GM23338 (cell line): ENCODE data around the gene CACHD1. TPM values are rescaled to one million over a fixed set of nuclear protein-coding genes. Genes with fewer than 3 reads are reported as not detected.

Experiments used
- ATAC-seq: fragments of 200-7000 bp; cut with Tn5 transposase; 3 replicates; pipeline ENCODE4 v1.9.1; 2020
- DNase-seq: peaks from one replicate; pipeline ENCODE4 v3.0.0-alpha.2; 2015; ENCODE audit warnings: low spot score
- H2AFZ ChIP-seq: fragments of 200-600 bp; sonication (generic); 2 replicates; pipeline ENCODE4 v1.8.0; 2016; ENCODE audit warnings: antibody characterized with exemption, mild to moderate bottlenecking, moderate library complexity
- H3F3A ChIP-seq: fragments of 200-600 bp; sonication (generic); replicated peaks from 2 replicates; pipeline ENCODE4 v1.8.0; 2017; ENCODE audit warnings: antibody characterized with exemption, mixed run types, low read depth
- H3K27ac ChIP-seq: fragments of 200-600 bp; sonication (generic); 2 replicates; pipeline ENCODE4 v1.6.1; 2016; ENCODE audit warnings: low read depth
- H3K27me3 ChIP-seq: fragments of 200-600 bp; sonication (generic); 2 replicates; pipeline ENCODE4 v1.8.0; 2016; ENCODE audit warnings: mild to moderate bottlenecking, mixed run types, moderate library complexity; ENCODE audit not compliant: insufficient read depth
- H3K36me3 ChIP-seq: fragments of 200-600 bp; sonication (generic); 2 replicates; pipeline ENCODE4 v1.8.0; 2016; ENCODE audit warnings: mild to moderate bottlenecking; ENCODE audit not compliant: insufficient read depth
- H3K4me1 ChIP-seq: fragments of 200-600 bp; sonication (generic); 2 replicates; pipeline ENCODE4 v1.8.0; 2016; ENCODE audit warnings: mild to moderate bottlenecking, moderate library complexity; ENCODE audit not compliant: insufficient read depth
- H3K4me2 ChIP-seq: fragments of 200-600 bp; sonication (generic); 2 replicates; pipeline ENCODE4 v1.7.1; 2017; ENCODE audit warnings: mixed run types
- H3K4me3 ChIP-seq: fragments of 200-600 bp; sonication (generic); 2 replicates; pipeline ENCODE4 v1.6.1; 2016; ENCODE audit warnings: mixed run types
- H3K79me2 ChIP-seq: fragments of 200-600 bp; sonication (generic); replicated peaks from 2 replicates; pipeline ENCODE4 v1.8.0; 2017; ENCODE audit warnings: mild to moderate bottlenecking; ENCODE audit not compliant: insufficient read depth
- H3K9me2 ChIP-seq: fragments of 200-600 bp; sonication (generic); 2 replicates; pipeline ENCODE4 v1.8.0; 2017; ENCODE audit not compliant: insufficient read depth
- H4K20me1 ChIP-seq: fragments of 200-600 bp; sonication (generic); replicated peaks from 2 replicates; pipeline ENCODE4 v1.8.0; 2017; ENCODE audit warnings: mild to moderate bottlenecking; ENCODE audit not compliant: insufficient read depth
- H3K27ac Mint-ChIP-seq: 2 replicates; pipeline ENCODE4 v1.8.0; 2020; ENCODE audit warnings: inconsistent platforms, mild to moderate bottlenecking, moderate library complexity, mixed read lengths
- H3K27me3 Mint-ChIP-seq: 3 replicates; pipeline ENCODE4 v1.8.0; 2022; ENCODE audit warnings: low read depth, mild to moderate bottlenecking, moderate library complexity, mixed read lengths, inconsistent platforms; ENCODE audit not compliant: insufficient read depth, poor library complexity
- H3K36me3 Mint-ChIP-seq: 3 replicates; pipeline ENCODE4 v1.8.0; 2021; ENCODE audit warnings: low read depth, mild to moderate bottlenecking, inconsistent platforms, moderate library complexity, mixed read lengths
- H3K4me1 Mint-ChIP-seq: 3 replicates; pipeline ENCODE4 v1.8.0; 2020; ENCODE audit warnings: mild to moderate bottlenecking, inconsistent platforms, mixed read lengths
- H3K4me3 Mint-ChIP-seq: 3 replicates; pipeline ENCODE4 v1.8.0; 2021; ENCODE audit warnings: moderate library complexity, mild to moderate bottlenecking, inconsistent platforms, mixed read lengths
- H3K9me3 Mint-ChIP-seq: 3 replicates; pipeline ENCODE4 v1.8.0; 2020; ENCODE audit warnings: moderate library complexity, mild to moderate bottlenecking, inconsistent platforms, mixed read lengths
- CREB1 ChIP-seq: fragments of 250-450 bp; sonication (Bioruptor Pico); IDR thresholded peaks from 2 replicates; pipeline ENCODE4 v1.5.0; 2020; ENCODE audit warnings: low read depth, mild to moderate bottlenecking, moderate library complexity
- EZH2phosphoT487 ChIP-seq: fragments of 200-600 bp; sonication (generic); IDR thresholded peaks from one replicate; pipeline ENCODE4 v1.8.1; 2018; ENCODE audit warnings: antibody characterized with exemption; ENCODE audit not compliant: unreplicated experiment
- JUNB ChIP-seq: IDR thresholded peaks from one replicate; pipeline ENCODE4 v1.6.1; 2016; ENCODE audit warnings: antibody characterized with exemption; ENCODE audit not compliant: unreplicated experiment
- ZNF114 ChIP-seq: fragments of 250-450 bp; sonication (Bioruptor Pico); IDR thresholded peaks from 2 replicates; pipeline ENCODE4 v1.5.0; 2020; ENCODE audit warnings: mild to moderate bottlenecking, moderate library complexity
- polyA plus RNA-seq: library from polyadenylated mRNA; unstranded; fragments of >200 nt; fragmentation: Nextera tagmentation; extraction: Ambion mirVana; gene quantifications from 2 replicates; pipeline ENCODE4 v1.2.1, GENCODE V29; 2016
- total RNA-seq: library from RNA; depleted of rRNA; stranded (reverse); fragments of >200 nt; shearing (Covaris generic); gene quantifications from 2 replicates; pipeline ENCODE4 v1.2.3, GENCODE V29; 2014
- TF ChIP-seq, protein P1 (sequence below), 2 experiments: fragments of 200-600 bp in 1 of 2; sonication (generic) in 1 of 2; conservative IDR thresholded peaks; 2 replicates each; pipeline versions ENCODE4 v1.5.1 to v1.6.1; 2016 to 2017; ENCODE audit warnings: antibody characterized with exemption in 2 of 2, low read depth in 2 of 2, mild to moderate bottlenecking in 2 of 2, moderate library complexity in 1 of 2
- TF ChIP-seq, protein P2 (sequence below): IDR thresholded peaks from one replicate; pipeline ENCODE4 v1.6.1; 2018; ENCODE audit warnings: antibody characterized with exemption; ENCODE audit not compliant: unreplicated experiment

The CACHD1 gene
- total and polyA plus RNA-seq, 2 experiments from 2014 or later, result 12.6 to 43.7 TPM

DNA sequence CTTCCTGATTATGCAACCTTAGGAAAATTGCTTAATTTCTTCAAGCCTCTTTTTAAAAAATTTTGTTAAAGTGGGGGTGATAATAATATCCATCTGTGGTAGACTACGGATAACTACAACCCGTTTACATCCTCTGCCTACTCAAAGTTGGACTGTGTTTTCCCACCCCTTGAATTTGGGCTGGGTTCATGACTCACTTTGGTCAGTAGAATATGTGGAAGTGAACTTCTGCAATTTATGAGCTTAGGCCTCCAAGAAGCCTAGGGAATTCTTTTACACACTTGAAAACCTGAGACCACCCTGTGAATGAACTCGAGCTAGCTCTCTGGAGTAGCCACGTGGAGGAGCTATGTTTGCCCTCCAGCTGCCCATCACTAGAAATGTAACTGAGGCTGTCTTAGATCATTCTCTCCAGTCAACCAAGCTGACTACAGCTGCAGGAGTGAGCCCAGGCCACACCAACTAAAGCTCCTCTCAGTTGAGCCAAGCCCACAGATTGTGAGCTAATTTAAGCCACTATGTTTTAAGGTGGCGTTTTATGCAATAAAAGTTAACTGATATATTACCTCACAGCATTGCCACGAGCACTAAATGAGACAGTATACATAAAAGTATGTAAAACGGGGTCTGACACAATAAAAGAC lies 29.6 kb upstream of the CACHD1 start:
- H3K4me2 ChIP-seq, result no peak overlapping the region
- no peak for TF ChIP-seq EZH2phosphoT487
- TF ChIP-seq, protein P1, sequence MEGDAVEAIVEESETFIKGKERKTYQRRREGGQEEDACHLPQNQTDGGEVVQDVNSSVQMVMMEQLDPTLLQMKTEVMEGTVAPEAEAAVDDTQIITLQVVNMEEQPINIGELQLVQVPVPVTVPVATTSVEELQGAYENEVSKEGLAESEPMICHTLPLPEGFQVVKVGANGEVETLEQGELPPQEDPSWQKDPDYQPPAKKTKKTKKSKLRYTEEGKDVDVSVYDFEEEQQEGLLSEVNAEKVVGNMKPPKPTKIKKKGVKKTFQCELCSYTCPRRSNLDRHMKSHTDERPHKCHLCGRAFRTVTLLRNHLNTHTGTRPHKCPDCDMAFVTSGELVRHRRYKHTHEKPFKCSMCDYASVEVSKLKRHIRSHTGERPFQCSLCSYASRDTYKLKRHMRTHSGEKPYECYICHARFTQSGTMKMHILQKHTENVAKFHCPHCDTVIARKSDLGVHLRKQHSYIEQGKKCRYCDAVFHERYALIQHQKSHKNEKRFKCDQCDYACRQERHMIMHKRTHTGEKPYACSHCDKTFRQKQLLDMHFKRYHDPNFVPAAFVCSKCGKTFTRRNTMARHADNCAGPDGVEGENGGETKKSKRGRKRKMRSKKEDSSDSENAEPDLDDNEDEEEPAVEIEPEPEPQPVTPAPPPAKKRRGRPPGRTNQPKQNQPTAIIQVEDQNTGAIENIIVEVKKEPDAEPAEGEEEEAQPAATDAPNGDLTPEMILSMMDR (conservative IDR thresholded peaks at IDR 0.05; ENCODE audit: low read depth in 2 of 2), result peak in 1 of 2 experiments; percentile 30; a peak in 1 of 4 replicates
- H3K4me3 Mint-ChIP-seq, result no peak overlapping the region

DNA sequence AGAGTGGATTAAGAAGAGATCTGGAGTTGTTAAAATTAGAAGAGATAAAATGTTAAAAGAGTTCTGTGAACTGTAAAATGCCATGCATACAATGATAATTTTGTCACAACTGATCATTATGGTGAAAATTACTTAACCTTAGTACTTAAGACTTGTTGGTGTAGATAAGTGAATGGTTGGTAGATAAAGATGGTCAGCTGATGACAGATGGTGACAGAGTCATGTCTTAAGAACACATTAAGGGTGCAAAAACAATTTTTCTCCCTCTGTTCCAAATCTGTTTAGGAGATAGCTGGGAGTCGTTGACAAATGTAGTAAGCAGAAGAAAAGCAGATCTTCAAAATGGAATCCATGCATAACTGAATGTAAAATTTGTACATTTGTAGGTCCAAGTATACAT lies 18.5 kb upstream of the CACHD1 start:
- Histone ChIP-seq H3K79me2 (no peaks in the 10 kb centered on the region), H3F3A (no peaks in the 10 kb centered on the region), H3K4me1 (no peaks in the 10 kb centered on the region), H2AFZ (no peak overlapping the region), H3K4me2 (no peak overlapping the region), H3K4me3 (no peak overlapping the region), H3K27me3 (no peaks in the 10 kb centered on the region), H4K20me1 (no peaks in the 10 kb centered on the region), H3K9me2 (peaks cover 18% of the 10 kb centered on the region), H3K27ac (no peak overlapping the region), H3K36me3 (no peaks in the 10 kb centered on the region; the same call in 1 of the 2 replicates)
- H3K4me3 Mint-ChIP-seq, result no peak overlapping the region
- no peak overlapping the region for H3K27ac Mint-ChIP-seq
- H3K36me3 Mint-ChIP-seq, result no peaks in the 10 kb centered on the region
- DNase-seq (no peak), ATAC-seq (no peak)
- TF ChIP-seq, protein P2, sequence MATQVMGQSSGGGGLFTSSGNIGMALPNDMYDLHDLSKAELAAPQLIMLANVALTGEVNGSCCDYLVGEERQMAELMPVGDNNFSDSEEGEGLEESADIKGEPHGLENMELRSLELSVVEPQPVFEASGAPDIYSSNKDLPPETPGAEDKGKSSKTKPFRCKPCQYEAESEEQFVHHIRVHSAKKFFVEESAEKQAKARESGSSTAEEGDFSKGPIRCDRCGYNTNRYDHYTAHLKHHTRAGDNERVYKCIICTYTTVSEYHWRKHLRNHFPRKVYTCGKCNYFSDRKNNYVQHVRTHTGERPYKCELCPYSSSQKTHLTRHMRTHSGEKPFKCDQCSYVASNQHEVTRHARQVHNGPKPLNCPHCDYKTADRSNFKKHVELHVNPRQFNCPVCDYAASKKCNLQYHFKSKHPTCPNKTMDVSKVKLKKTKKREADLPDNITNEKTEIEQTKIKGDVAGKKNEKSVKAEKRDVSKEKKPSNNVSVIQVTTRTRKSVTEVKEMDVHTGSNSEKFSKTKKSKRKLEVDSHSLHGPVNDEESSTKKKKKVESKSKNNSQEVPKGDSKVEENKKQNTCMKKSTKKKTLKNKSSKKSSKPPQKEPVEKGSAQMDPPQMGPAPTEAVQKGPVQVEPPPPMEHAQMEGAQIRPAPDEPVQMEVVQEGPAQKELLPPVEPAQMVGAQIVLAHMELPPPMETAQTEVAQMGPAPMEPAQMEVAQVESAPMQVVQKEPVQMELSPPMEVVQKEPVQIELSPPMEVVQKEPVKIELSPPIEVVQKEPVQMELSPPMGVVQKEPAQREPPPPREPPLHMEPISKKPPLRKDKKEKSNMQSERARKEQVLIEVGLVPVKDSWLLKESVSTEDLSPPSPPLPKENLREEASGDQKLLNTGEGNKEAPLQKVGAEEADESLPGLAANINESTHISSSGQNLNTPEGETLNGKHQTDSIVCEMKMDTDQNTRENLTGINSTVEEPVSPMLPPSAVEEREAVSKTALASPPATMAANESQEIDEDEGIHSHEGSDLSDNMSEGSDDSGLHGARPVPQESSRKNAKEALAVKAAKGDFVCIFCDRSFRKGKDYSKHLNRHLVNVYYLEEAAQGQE, result no peak
- no peak for TF ChIP-seq JUNB
- TF ChIP-seq, protein P1 (conservative IDR thresholded peaks at IDR 0.05; ENCODE audit: low read depth in 2 of 2), result no peak
- TF ChIP-seq CREB1 (CRISPR knock-in tag), result no peak
- no peak for TF ChIP-seq ZNF114 (CRISPR knock-in tag)
- no peak for TF ChIP-seq EZH2phosphoT487
- H3K9me3 Mint-ChIP-seq, result no peaks in the 10 kb centered on the region
- peaks cover 4% of the 10 kb centered on the region; the same call in 1 of the 3 replicates for H3K4me1 Mint-ChIP-seq
- H3K27me3 Mint-ChIP-seq, result peaks cover 2% of the 10 kb centered on the region

More for the DNA sequence above, 29.6 kb upstream of the CACHD1 start:
- Histone ChIP-seq H4K20me1 (no peaks in the 10 kb centered on the region), H3K36me3 (no peaks in the 10 kb centered on the region), H2AFZ (peak overlapping the region; percentile 69; the same call in 1 of the 2 replicates), H3K4me1 (no peaks in the 10 kb centered on the region; the same call in 1 of the 2 replicates), H3K4me3 (no peak overlapping the region), H3K27me3 (no peaks in the 10 kb centered on the region), H3K27ac (no peak overlapping the region), H3K79me2 (no peaks in the 10 kb centered on the region), H3K9me2 (no peaks in the 10 kb centered on the region), H3F3A (no peaks in the 10 kb centered on the region)
- no peaks in the 10 kb centered on the region for H3K4me1 Mint-ChIP-seq
- H3K36me3 Mint-ChIP-seq, result no peaks in the 10 kb centered on the region
- H3K27me3 Mint-ChIP-seq, result peaks cover 8% of the 10 kb centered on the region
- no peaks in the 10 kb centered on the region for H3K9me3 Mint-ChIP-seq
- ATAC-seq (no peak), DNase-seq (no peak)
- H3K27ac Mint-ChIP-seq, result no peak overlapping the region
